ENCODE results near the gene LDLRAD4.

The LDLRAD4 gene

DNA sequence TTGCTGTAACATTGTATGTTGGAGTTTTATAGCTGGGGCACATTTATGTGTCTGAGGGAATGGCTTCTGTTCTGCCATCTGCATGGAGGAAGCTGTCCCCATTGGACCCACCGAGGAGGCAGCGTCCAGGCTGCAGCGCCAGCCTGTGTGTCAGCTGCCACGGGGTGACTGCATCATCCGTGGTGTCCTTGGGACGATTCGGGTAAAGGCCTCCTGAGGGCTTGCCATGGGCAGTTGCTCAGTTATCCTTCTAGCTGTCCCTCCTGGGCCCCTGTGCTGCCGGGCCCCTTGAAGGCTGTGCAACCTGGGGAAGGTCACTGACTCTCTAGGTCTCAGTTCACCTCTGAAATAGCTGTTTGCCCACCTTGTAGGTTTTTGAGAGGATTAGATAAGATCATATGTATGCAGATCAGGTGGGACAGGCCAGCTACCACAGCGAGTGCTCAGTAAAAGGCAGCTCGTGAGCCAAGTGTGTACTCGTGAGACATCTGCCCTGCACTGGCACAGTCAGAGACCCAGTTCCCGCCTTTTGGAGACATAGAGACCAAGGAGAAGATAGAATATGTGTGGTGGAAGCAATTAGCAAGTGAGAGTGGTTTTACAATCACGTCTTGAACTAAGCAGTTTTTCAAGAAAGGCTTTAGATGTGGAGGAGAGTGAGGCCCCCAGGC lies 10.6 kb downstream of the LDLRAD4 start:
- no peak for DNase-seq (ENCODE audit: low read depth)

DNA sequence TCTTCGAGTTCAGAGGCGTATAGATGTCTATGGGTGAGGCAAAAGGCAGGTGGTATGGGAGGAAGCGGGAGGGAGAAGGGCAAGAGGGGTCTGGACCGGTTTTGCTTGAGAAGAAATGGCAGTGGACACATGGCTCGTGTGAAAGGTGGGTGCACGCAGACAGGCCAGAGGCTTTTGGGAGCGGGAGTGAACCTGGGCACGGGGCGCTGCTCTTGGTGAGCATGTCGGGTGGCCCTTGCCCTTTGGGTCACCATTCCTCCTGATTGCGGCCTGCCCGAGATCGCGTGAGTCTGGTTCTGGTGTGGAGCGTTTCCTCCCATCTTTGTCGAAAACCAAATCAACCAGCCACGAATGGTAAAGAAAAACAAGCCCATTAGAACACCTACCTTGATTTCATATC lies 12.6 kb downstream of the LDLRAD4 start:
- no peak for DNase-seq (ENCODE audit: low read depth)

DNA sequence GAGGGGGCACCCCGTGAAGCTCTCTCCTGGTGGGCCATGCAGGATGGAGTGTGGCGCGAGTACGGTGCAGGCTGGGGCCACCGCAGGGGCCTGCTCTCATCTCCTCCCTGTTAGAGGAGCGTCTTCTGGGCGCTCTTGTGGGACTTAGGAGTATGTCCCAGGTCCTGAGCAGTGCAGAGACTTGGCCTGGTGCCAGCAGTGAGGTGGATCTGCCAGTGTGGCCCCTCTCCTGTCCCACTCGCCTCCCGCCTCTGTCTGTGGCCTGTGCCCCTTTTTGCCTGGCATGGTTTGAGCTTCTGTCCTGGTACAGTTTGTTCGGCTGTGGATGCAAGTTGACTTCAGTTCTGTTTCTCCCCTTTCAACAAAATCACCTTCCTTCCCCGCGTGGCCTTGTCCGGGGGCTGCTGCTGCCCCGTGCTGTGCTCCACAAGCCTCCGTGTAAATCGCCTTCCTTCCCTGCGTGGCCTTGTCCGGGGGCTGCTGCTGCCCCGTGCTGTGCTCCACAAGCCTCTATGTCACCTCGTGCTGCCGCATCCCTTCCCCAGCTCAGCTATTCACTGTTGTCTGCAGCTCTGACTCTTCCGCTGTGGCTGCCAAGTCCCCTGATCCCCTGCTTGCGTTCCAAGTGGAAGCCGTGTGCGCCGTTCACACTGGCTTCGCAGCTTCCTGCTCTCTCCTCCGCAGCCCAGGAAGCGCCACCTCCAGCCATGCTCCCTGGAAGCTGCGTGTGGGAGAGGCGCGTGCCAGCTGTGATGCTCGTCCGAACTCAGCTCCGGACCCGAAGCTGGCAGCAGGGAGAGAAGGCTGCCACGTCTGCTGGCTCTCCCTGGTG lies 13.7 kb downstream of the LDLRAD4 start:
- DNase-seq (ENCODE audit: low read depth), result no peak

- no peak for DNase-seq (ENCODE audit: low read depth)
These were observed 14.6 kb downstream of the LDLRAD4 start for GRCh38 chr18:13232971-13233786.

- DNase-seq (ENCODE audit: low read depth), result no peak
These were observed 15.5 kb downstream of the LDLRAD4 start for GRCh38 chr18:13233787-13234783.

DNA sequence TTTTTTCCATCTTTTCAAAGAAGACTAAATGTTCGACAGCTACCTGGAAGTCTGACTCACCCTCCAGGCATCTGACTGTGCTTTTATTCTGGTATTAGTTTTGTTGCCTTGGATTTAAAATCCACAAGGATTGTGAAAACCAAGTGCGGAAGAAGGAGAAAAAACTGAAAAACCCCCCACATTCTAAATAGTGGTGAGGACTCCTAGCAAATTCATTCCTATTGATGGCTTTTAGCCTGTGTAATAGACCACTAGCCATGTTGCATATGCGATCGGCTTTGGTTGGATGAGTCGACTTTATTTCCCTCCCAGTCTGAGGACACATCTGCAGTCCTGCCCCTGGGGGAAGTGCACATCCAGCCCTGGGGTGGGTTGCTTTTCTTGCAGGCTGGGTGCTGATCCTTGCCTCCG lies 16.9 kb downstream of the LDLRAD4 start:
- DNase-seq (ENCODE audit: low read depth), result no peak

GRCh38 chr18:13235981-13236380 lies 17.4 kb downstream of the LDLRAD4 start:
- DNase-seq (ENCODE audit: low read depth), result no peak

DNA sequence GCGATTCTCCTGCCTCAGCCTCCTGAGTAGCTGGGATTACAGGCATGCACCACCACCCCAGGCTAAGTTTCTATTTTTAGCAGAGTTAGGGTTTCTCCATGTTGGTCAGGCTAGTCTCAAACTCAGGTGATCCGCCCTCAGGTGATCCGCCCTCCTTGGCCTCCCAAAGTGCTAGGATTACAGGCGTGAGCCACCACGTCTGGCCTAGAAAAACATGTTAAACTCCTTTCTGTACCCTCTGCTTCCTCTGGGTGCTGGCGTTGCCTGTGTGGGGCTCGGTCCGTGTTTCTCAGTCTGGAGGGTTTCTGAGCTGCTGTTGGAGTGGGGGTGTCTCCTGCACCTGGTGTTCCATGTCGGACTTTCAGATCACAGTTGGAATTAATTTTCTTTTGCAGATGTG lies 17.9 kb downstream of the LDLRAD4 start:
- DNase-seq (ENCODE audit: low read depth), result no peak

DNA sequence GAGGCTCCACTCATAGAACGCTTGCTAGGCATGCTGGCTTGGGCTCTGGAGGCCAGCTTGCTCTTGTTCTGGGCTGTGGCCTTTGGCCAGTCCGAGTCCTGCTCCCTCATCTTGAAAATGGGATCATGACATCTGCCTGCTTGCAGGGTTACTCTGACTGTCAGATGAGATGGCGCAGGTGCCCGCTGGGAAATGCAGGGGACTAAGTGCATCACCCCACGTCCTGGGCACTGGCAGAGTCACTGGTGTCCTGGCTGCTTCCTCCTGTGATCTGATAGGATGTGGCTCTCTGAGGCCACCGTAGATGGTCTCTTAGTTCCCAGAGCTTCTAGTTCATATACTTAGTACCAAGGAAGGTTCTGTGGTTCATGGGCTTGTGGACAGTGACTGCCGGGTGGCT lies 18.5 kb downstream of the LDLRAD4 start:
- no peak for DNase-seq (ENCODE audit: low read depth)

GRCh38 chr18:13237641-13238040 lies 19.1 kb downstream of the LDLRAD4 start:
- DNase-seq (ENCODE audit: low read depth), result no peak

- no peak for DNase-seq (ENCODE audit: low read depth)
These were observed 20.8 kb downstream of the LDLRAD4 start for GRCh38 chr18:13239171-13239956.

GRCh38 chr18:13240060-13240725 lies 21.6 kb downstream of the LDLRAD4 start:
- DNase-seq (ENCODE audit: low read depth), result no peak

- DNase-seq (ENCODE audit: low read depth), result no peak
These were observed 22.7 kb downstream of the LDLRAD4 start for GRCh38 chr18:13241083-13241892.

GRCh38 chr18:13241893-13242175 lies 23.3 kb downstream of the LDLRAD4 start:
- DNase-seq (ENCODE audit: low read depth), result no peak

- DNase-seq (ENCODE audit: low read depth), result no peak
These were observed 24.2 kb downstream of the LDLRAD4 start for GRCh38 chr18:13242797-13243196.

- DNase-seq (ENCODE audit: low read depth), result no peak
These were observed 24.8 kb downstream of the LDLRAD4 start for GRCh38 chr18:13243363-13243762.

- DNase-seq (ENCODE audit: low read depth), result no peak
These were observed 25.6 kb downstream of the LDLRAD4 start for GRCh38 chr18:13244135-13244534.

- DNase-seq (ENCODE audit: low read depth), result no peak
These were observed 27.0 kb downstream of the LDLRAD4 start for GRCh38 chr18:13245481-13246000.

DNA sequence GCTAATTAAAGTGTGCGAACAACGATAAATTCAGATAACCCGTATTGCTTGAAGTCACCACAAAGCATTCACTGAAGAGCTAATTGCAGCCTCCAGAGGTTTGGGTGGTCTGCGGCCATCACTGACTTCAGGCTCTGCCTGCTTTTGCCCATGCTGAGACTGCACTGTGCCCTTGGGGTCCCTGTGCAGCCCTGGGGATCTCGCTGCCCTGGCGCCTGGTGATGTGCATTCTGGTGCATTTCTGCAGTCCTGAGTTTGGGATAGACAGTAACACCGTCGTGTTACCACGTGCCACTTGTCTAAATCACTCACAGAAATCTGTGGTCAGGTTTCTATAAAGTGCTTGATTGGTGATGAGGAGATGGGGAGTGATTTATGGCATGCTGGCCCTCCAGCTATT lies 27.6 kb downstream of the LDLRAD4 start:
- no peak for DNase-seq (ENCODE audit: low read depth)

All from stromal cell of bone marrow (primary cell).